Measurements from ENCODE around the gene SAA2.
A peak's percentile ranks its signal among the peaks of the same experiment; 100 is the strongest.
"Not testable (repeated sequence)": the region's sequence is repeated elsewhere in the genome, so short reads cannot be mapped to it uniquely, and the experiment has no call there.

The SAA2 gene

DNA sequence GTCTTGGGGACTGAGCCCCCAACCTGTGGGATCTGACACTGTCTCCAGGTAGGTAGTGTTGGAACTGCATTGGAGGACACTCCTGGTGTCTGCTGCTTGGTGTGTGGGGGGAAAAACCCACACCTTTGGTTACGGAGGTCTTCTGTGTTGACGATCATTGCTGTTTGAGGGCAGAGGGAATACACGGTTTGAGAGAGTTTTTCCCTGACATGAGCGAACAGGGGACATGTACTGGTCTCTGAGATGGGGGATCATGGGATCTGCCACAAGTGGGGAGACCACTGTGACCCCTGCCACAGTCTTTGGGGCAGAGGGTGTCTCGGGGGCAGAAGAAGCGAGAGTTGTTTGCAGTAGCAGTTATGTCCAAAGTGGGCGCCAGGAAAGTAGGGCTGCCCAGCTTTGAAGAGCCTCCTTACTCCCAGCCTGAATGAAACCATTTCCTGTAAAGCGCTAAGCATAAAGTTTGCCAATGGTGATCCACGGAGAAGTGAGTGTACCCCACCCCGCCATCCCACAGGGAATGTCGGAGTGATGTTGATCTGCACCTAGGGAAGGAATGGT is 5.4 kb upstream of the SAA2 start:
- no peaks in the 10 kb centered on the region for H3K9me3 ChIP-seq
- TF ChIP-seq, protein P1, sequence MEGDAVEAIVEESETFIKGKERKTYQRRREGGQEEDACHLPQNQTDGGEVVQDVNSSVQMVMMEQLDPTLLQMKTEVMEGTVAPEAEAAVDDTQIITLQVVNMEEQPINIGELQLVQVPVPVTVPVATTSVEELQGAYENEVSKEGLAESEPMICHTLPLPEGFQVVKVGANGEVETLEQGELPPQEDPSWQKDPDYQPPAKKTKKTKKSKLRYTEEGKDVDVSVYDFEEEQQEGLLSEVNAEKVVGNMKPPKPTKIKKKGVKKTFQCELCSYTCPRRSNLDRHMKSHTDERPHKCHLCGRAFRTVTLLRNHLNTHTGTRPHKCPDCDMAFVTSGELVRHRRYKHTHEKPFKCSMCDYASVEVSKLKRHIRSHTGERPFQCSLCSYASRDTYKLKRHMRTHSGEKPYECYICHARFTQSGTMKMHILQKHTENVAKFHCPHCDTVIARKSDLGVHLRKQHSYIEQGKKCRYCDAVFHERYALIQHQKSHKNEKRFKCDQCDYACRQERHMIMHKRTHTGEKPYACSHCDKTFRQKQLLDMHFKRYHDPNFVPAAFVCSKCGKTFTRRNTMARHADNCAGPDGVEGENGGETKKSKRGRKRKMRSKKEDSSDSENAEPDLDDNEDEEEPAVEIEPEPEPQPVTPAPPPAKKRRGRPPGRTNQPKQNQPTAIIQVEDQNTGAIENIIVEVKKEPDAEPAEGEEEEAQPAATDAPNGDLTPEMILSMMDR (IDR thresholded peaks at IDR 0.05; ENCODE audit: low read depth, low read length) = no peak
- no peaks in the 10 kb centered on the region for H3K4me1 ChIP-seq
- no peak for DNase-seq
- H3K36me3 ChIP-seq = no peaks in the 10 kb centered on the region
- H3K27me3 ChIP-seq = no peaks in the 10 kb centered on the region
- no peak overlapping the region for H3K4me3 ChIP-seq (ENCODE audit: low read depth, low read length)

- no peaks in the 10 kb centered on the region for H3K27me3 ChIP-seq
These were observed 4.8 kb upstream of the SAA2 start for GRCh38 chr11:18253233-18253632.

DNA sequence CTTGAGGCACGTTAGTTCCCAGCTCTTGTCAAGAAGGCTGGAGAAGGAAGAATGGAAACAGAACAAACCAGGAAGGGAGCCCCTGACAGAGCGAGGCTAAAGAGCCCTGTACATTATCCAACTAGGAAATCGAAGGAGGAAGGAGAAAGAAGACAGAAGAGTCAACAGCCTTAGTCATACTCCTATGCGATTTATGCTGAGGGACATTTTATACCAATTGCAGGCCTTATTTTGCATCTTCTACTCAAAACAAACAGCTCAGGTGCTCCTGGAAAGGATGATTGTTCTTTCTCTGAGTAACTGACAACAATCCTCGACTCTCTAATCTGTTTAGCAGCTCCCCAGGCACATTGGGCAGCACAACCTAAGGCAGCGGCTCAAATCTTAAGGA is 1.3 kb downstream of the SAA2 start:
- H3K36me3 ChIP-seq; H3K27me3 ChIP-seq; H3K4me1 ChIP-seq; H3K4me3 ChIP-seq (ENCODE audit: low read depth, low read length); DNase-seq; H3K9me3 ChIP-seq: not testable (repeated sequence)

More at GRCh38 chr11:18253233-18253632, 4.8 kb upstream of the SAA2 start:
- Histone ChIP-seq H3K36me3 (no peaks in the 10 kb centered on the region), H3K4me3 (ENCODE audit: low read depth, low read length) (no peak overlapping the region), H3K4me1 (no peaks in the 10 kb centered on the region), H3K9me3 (no peaks in the 10 kb centered on the region)
- no peak for DNase-seq
- TF ChIP-seq, protein P1 (IDR thresholded peaks at IDR 0.05; ENCODE audit: low read depth, low read length) = no peak

DNA sequence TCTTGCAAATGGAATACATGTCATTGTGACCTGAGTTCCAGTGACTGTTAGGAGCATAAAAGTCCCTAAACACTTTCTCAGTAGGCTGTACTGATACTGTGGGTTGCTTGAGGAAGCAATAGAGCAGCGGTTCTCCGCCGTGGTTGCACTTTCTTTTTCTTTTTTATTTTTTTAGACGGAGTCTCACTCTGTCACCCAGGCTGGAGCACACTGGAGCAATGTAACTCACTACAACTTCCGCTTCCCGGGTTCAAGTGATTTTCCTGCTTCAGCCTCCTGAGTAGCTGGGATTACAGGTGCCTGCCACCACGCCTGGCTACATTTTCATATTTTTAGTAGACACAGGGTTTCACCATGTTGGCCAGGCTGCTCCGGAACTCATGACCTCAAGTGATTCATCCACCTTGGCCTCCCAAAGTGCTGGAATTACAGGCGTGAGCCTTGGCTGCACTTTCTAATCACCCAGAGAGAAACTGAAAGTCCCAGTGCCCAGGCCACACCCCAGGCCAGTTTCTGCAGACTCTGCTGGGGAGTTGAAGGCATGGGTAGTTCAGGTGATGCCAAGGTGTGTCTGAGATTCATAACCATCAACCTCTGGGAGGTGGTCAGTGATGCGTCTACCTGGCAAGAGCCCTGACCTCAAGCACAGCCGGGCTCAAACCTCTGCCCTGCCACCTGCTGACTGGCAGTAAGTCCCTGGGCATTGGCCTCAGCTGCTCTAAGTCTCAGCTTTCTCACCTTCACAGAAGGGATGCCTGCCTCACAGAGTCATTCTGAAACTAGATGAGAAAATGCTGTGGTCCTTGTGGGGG is 1.9 kb downstream of the SAA2 start:
- DNase-seq; H3K36me3 ChIP-seq; H3K9me3 ChIP-seq; H3K4me3 ChIP-seq (ENCODE audit: low read depth, low read length); H3K4me1 ChIP-seq; H3K27me3 ChIP-seq: not testable (repeated sequence)

- no peaks in the 10 kb centered on the region for H3K27me3 ChIP-seq
- TF ChIP-seq, protein P1 (IDR thresholded peaks at IDR 0.05; ENCODE audit: low read depth, low read length) = no peak
- no peaks in the 10 kb centered on the region for H3K9me3 ChIP-seq
- H3K36me3 ChIP-seq = no peaks in the 10 kb centered on the region
- H3K4me1 ChIP-seq = no peaks in the 10 kb centered on the region
- H3K4me3 ChIP-seq (ENCODE audit: low read depth, low read length) = no peak overlapping the region
- DNase-seq = no peak
These were observed 3.1 kb downstream of the SAA2 start for GRCh38 chr11:18245396-18245795.

GRCh38 chr11:18243783-18244362 is 4.6 kb downstream of the SAA2 start:
- TF ChIP-seq, protein P1 (IDR thresholded peaks at IDR 0.05; ENCODE audit: low read depth, low read length) = peak; percentile 66
- H3K4me3 ChIP-seq (ENCODE audit: low read depth, low read length) = no peak overlapping the region

GRCh38 chr11:18239655-18240054 is 8.8 kb downstream of the SAA2 start:
- Histone ChIP-seq H3K4me3 (ENCODE audit: low read depth, low read length) (no peak overlapping the region), H3K9me3 (no peaks in the 10 kb centered on the region), H3K27me3 (peaks cover 7% of the 10 kb centered on the region; the same call in 1 of the 2 replicates), H3K4me1 (no peaks in the 10 kb centered on the region), H3K36me3 (no peaks in the 10 kb centered on the region)
- no peak for DNase-seq
- TF ChIP-seq, protein P1 (IDR thresholded peaks at IDR 0.05; ENCODE audit: low read depth, low read length) = no peak

More at GRCh38 chr11:18243783-18244362, 4.6 kb downstream of the SAA2 start:
- peak; percentile 52 for DNase-seq
- H3K27me3 ChIP-seq = no peaks in the 10 kb centered on the region
- no peaks in the 10 kb centered on the region for H3K4me1 ChIP-seq
- H3K9me3 ChIP-seq = no peaks in the 10 kb centered on the region
- no peaks in the 10 kb centered on the region for H3K36me3 ChIP-seq

All from BE2C (cell line).